Stimulated activated CD4-positive, alpha-beta T cell treated with anti-CD3 and anti-CD28 coated beads, Interleukin-15, amount 100 ng/mL, for 1 hour (primary cell): ENCODE results near the gene BLOC1S1.

Experiments used
- DNase-seq, 2 donors: peaks; one replicate each; pipeline ENCODE4 v3.0.0-alpha.2; 2020; ENCODE audit warnings: low read depth in 1 of 2, low spot score in 1 of 2

The BLOC1S1 gene

DNA sequence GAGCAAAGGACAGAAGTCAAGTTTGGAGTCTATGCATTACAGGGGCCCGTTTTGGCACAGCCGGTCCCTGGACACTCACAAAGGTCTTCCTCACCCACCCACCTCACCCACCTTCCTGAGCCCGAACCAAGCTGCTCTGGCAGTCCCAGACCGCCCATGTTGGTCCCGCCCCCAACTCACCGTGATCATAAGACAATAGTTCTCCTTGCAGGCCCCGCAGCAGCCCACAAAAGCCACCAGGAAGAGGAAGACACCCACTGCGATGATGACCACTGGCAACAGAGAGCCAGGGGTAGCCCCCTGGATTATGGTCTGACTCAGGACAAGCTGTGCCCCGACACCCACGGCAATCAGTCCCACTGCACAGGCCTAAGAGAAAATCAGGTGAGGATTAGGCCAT, 11.1 kb downstream of the BLOC1S1 start:
- DNase-seq: no peak

GRCh38 chr12:55727643-55728185, 11.9 kb downstream of the BLOC1S1 start:
- DNase-seq: no peak

GRCh38 chr12:55728186-55728938, 12.5 kb downstream of the BLOC1S1 start:
- no peak for DNase-seq

DNA sequence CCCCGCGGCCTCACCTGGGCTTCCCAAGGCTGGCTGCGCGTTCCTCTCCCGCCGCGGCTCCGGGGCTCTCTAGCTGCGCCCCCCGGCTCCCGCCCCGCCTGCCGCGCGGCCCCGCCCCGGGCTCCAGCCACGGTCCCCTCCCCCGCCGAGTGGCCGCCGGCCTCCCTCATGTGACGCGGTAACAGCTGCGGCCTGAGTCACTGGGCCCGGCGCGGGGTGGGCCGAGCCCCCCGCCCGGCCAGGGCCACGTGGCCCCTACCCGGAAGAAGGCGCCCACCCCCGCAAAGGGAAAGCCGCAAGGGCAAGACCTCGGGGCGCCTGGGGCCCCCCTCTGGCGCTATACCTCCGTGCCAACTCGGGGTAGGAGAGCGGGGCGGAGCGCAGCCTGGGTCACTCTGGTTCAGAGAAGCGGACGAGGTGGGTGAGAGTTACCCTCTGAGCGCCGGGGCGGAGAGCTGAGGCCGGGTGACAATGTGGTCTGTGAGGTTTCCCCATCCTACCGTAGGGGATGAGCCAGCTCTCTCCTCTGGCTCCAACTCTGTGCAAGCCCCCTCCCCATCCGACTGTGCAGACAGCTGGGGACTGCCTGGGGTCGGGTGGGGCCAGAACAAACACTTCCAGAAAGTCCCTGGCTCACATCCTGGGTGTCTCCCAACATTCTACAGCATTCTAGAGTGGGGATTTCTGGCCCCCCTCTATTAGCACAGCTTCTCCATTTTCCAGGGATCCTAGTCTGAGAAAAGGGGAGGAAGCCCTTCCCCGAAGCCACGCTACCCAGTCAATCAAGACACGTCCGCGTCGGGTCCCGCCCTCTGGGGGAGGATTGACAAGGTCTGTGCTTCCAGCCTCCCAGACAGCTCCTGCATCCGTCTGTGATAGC, 13.3 kb downstream of the BLOC1S1 start, which contains the start of gene CD63:
TSS of gene CD63 (minus strand) at position 71 of the 880 bp plus-strand sequence. CDS start 668 bp downstream, outside the sequence.
- DNase-seq: peak; percentile 15 to 64

GRCh38 chr12:55729819-55730818, 14.3 kb downstream of the BLOC1S1 start:
- no peak for DNase-seq

GRCh38 chr12:55732288-55732687, 16.4 kb downstream of the BLOC1S1 start:
- DNase-seq: no peak

DNA sequence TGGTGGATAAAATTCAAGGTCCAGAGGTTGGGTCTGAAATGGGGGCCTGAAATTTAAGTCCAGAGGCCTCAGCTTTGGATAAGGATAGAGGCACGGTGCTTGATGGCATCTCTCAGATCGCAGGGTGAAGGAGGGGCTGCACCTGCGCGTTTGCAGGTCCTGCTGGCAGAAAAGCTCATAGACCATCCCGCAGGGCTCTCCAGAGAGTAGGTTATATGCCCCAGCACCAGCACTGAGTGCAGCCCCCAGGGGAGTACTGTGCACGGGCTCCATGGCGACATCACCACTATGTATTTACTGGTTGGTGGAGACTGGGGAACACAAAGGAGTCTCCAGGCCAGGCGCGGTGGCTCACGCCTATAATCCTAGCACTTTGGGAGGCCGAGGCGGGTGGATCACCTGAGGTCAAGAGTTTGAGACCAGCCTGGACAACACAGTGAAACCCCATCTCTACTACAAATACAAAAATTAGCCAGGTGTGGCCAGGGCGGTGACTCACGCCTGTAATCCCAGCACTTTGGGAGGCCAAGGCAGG, 17.2 kb downstream of the BLOC1S1 start:
- DNase-seq: no peak

DNA sequence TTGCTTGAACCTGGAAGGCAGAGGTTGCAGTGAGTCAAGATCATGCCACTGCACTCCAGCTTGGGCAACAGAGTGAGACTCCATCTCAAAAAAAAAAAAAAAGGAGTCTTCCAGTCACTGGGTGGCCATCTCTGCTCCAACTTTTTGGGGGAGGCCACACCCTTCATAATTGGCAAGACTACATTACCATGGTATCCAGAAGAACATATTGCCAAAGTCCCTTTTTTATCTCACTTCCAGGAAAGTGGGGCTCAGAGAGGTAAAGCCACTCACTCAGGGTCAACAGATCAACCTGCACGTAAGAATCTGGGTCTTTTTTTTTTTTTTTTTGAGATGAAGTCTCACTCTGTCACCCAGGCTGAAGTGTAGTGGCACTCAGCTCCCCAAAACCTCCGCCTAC, 18.0 kb downstream of the BLOC1S1 start:
- DNase-seq: no peak

- DNase-seq: no peak
These were observed 18.7 kb downstream of the BLOC1S1 start for GRCh38 chr12:55734595-55734994.

- no peak for DNase-seq
These were observed 20.2 kb downstream of the BLOC1S1 start for GRCh38 chr12:55736076-55736475.

DNA sequence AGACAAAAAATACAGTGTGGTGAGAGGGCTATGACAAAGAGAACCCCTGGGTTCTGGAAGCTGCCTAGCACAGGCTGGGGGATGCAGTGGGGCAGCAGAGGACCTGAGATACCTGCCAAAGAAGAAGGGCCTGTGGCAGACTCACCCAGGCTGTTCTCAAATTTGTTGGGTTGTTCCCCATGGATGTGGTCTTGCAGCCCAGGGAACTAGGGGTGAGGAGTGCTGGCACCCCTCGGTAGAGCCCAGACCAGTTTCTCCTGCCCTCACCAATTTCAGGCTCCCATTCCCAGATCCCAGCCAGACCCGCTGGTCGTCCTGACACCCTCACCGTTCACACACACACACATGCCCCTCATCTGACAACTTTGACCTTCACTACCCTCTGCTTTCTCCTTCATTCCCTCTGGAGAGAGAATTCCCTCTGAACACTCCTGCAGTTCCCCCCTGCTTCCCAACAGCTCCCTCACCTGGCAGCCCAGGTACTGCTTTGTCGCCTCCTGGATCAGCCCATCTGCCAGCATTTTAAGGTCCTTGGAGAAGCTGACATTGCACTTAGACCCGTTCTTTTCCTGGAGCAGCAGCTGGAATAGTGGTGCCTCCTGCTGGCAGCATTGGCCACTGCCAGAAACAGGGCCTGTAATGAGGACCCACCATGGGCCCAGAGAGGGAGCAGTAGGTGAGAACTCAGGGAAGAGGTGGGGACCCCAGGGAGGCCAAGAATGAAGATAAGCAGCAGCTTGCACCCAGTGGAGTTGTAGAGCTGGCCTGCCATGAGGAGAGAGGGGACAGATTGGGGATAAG, 21.1 kb downstream of the BLOC1S1 start:
- peak in 1 of 2 donors; percentile 38 for DNase-seq

DNA sequence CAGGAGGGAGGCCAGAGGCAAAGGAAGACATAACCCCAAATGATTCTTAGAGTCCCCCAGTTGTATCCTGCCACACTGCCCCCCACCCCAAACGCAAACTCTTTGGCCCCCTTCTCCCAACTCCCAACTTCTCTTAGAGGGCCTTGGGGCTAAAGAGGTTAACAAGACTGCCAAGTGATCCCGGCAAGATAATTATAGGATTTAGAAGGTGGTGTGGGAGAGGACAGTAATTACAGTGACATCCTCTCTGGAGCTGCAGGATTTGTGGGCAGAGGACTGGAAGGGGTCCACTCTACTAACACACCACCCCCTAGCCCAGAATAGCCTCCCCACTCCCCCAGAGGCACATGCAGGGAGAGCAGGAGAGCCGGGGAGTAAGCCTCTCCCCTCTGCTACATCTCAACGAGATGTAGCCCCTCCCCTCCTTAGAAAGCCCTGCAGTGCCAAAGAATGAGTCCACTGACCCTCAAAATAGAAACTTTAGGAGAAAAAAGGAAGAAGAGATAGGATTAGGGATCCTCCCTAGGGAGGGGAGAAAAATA, 21.8 kb downstream of the BLOC1S1 start:
- DNase-seq: no peak

- DNase-seq: peak; percentile 52 to 55
These were observed 22.5 kb downstream of the BLOC1S1 start for GRCh38 chr12:55738123-55739024.

DNA sequence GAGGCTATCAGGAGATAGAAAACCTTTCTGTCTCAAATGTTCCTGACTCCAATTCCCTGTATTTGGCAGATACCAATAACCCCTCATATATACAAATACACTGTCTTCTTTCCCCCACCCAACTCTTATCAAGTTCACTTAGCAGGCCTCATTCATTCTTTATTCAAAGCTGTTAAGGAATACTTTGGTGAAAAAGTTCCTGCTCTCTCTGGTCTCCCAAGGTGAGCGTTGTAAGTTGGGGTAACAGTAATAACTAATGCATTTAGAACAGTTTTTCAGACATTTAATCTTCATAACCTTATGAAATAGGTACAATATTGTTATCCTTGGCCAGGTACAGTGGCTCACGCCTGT, 23.2 kb downstream of the BLOC1S1 start:
- no peak for DNase-seq

- no peak for DNase-seq
These were observed 26.3 kb downstream of the BLOC1S1 start for GRCh38 chr12:55741931-55742680.

- DNase-seq: peak; percentile 38 to 60
These were observed 27.0 kb downstream of the BLOC1S1 start, which contains the start of gene GDF11 for GRCh38 chr12:55742719-55743405. Gene GDF11 (plus strand): TSS chr12:55743122. CDS start chr12:55743317, 195 bp downstream.
